Stimulated activated memory B cell treated with anti-CD40 and anti-IgM and Interleukin-4, amounts not matched to agents 10 μg/mL and 1 μg/mL and 100 μg/mL, for 72 hours (primary cell): ENCODE results near the gene CABLES1.
A peak's percentile ranks its signal among the peaks of the same experiment; 100 is the strongest.

Experiments
- ATAC-seq: fragments of 150-1000 bp; cut with Tn5 transposase; 2 replicates; pipeline ENCODE4 v1.10.0; 2021
- H3K27ac Mint-ChIP-seq: one replicate; pipeline ENCODE4 v1.8.0; 2022; ENCODE audit warnings: mild to moderate bottlenecking, mixed read lengths
- H3K27me3 Mint-ChIP-seq: one replicate; pipeline ENCODE4 v1.8.0; 2022; ENCODE audit warnings: mixed read lengths
- H3K36me3 Mint-ChIP-seq: one replicate; pipeline ENCODE4 v1.8.0; 2022; ENCODE audit warnings: mixed read lengths
- H3K4me1 Mint-ChIP-seq: one replicate; pipeline ENCODE4 v1.8.0; 2022; ENCODE audit warnings: mixed read lengths
- H3K4me3 Mint-ChIP-seq: one replicate; pipeline ENCODE4 v1.8.0; 2022; ENCODE audit warnings: mild to moderate bottlenecking, moderate library complexity, mixed read lengths
- H3K9me3 Mint-ChIP-seq: one replicate; pipeline ENCODE4 v1.8.0; 2022; ENCODE audit warnings: mixed read lengths

The CABLES1 gene

DNA sequence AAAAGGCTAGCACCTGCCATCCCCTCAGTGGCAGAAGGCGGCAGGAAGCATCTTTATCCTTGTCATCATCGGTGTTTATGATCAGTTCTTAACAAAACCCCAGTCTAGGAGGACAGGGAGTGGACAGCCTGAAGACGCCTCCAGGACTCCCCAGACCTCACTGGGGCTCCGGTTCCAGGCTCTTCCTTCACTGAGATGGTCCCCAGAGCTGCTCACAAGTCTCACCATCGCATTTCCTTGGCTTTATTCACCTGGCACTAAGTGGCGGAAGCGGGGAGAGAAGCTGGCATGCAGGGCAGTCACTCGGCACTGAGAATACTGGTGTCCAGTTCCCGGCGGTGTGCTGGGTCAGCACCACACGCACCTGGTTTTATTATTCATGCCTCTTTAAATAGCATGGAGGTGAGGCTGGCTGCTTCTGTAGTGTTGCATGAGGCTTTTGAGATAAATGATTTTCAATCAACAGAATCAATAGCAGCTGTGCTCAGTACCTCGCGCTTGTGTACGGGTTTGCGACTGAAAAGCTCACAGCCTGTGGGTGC lies 68.7 kb downstream of the CABLES1 start:
- H3K4me3 Mint-ChIP-seq, result no peak overlapping the region
- H3K36me3 Mint-ChIP-seq, result peaks cover 13% of the 10 kb centered on the region
- H3K27me3 Mint-ChIP-seq, result peaks cover 61% of the 10 kb centered on the region
- peaks cover 17% of the 10 kb centered on the region for H3K9me3 Mint-ChIP-seq
- no peak overlapping the region for H3K27ac Mint-ChIP-seq
- H3K4me1 Mint-ChIP-seq, result no peaks in the 10 kb centered on the region
- no peak for ATAC-seq

DNA sequence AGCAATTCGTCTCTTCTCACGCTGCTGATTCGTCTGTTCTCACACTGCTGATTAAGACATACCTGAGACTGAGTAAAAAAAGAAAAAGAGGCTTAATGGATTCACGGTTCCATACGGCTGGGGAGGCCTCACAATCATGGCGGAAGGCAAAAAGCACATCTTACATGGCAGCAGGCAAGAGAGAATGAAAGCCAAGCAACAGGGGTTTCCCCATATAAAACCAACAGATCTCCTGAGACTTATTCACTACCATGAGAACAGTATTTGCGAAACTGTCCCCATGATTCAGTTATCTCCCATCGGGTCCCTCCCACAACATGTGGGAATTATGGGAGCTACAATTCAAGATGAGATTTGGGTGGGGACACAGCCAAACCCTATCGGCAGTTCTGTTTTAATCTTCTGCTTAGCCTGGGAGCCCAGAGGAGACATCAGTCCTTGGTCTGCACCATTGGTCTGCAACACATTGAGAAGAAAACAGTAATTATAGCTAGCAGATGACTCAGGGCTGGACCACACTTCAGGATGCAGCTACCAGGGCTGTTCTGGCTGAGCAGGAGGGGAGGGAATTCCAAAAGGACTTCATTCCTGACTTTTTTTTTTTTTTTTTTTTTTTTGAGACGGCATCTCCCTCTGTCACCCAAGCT lies 69.4 kb downstream of the CABLES1 start:
- H3K27me3 Mint-ChIP-seq, result peaks cover 66% of the 10 kb centered on the region
- H3K27ac Mint-ChIP-seq, result no peak overlapping the region
- H3K36me3 Mint-ChIP-seq, result peaks cover 13% of the 10 kb centered on the region
- H3K4me3 Mint-ChIP-seq, result no peak overlapping the region
- no peaks in the 10 kb centered on the region for H3K4me1 Mint-ChIP-seq
- ATAC-seq, result no peak
- peaks cover 17% of the 10 kb centered on the region for H3K9me3 Mint-ChIP-seq

DNA sequence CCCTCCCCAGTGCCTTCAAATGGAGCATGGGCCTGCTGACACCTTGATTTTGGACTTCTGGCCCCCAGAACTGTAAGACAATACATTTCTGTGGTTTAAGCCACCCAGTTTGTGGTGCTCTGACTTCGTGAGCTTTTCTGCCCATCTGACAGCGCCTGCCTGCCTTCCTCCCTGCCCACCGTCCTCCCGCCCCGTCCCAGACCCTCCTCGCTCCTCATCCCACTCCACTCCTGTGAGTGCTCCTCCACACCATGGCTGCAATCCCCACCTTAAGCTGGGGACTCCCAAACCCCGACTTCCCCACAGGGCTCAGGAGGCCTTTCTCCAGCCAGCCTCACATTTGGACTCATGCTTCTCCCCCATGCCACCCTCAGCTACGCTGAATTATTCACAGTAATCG lies 70.7 kb downstream of the CABLES1 start:
- Mint-ChIP-seq H3K27me3 (peaks cover 66% of the 10 kb centered on the region), H3K27ac (no peak overlapping the region), H3K9me3 (peaks cover 17% of the 10 kb centered on the region), H3K4me3 (no peak overlapping the region), H3K36me3 (peaks cover 13% of the 10 kb centered on the region), H3K4me1 (no peaks in the 10 kb centered on the region)
- no peak for ATAC-seq

DNA sequence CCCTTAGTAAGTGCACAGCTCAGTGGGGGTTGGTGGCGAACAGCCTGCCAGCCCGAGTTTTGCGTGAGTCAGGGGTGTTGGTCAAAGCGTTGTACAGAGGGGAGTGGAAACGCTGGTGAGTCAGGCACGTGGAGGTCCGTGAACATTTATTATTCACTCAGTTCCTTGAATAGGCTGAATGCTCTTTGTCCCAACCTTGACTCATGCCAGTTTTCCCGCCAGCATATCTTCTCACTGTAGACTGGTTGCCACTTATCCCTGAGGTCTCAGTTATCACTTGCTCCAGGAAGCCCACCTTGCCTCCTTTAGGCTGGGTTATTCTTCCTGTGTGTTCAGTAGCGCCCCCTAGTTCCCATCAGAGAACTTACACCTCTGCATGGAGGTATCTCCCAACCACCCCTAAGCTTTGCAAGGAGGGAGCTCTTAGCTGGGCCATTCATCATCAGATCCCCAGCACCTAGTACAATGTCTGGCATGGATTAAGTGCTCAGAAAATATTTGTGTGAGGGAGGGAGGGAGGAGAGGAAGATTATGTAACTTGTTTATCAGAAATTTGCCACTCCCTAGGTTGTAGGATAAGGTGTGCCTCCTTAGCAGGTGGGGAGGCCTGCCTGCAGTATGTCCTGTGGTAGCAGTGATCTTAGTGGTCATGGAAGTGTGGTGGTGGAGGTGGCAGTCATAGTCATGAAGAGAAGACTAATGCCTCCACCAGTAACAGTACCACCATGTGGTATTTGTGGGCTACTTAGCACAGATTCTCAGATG lies 72.1 kb downstream of the CABLES1 start:
- Mint-ChIP-seq H3K9me3 (peaks cover 17% of the 10 kb centered on the region), H3K4me3 (no peak overlapping the region), H3K4me1 (no peaks in the 10 kb centered on the region), H3K27ac (no peak overlapping the region), H3K27me3 (peaks cover 54% of the 10 kb centered on the region), H3K36me3 (peaks cover 7% of the 10 kb centered on the region)
- ATAC-seq, result no peak

DNA sequence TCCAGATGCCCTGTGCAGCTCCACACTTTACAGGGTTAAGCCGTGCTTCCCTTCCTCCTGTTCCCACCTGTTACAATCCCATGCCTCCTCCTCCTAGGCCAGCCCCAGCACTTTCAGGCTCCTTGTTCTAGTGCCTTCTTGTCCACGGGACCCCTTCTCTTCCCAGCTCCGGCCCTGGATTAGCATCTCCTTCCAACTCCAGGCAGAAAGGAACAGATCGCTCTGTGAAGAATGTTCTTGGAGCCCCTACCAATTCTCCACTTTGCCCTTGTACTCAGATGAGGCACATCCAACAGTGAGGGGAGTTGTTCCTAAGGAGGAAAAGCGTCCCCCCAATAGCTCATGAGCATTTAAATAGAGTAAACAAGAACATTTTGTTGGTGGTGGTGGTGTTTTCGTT lies 72.7 kb downstream of the CABLES1 start:
- Mint-ChIP-seq H3K9me3 (peaks cover 17% of the 10 kb centered on the region), H3K27me3 (peaks cover 54% of the 10 kb centered on the region), H3K36me3 (peaks cover 7% of the 10 kb centered on the region), H3K4me3 (no peak overlapping the region), H3K4me1 (no peaks in the 10 kb centered on the region), H3K27ac (no peak overlapping the region)
- ATAC-seq, result no peak

DNA sequence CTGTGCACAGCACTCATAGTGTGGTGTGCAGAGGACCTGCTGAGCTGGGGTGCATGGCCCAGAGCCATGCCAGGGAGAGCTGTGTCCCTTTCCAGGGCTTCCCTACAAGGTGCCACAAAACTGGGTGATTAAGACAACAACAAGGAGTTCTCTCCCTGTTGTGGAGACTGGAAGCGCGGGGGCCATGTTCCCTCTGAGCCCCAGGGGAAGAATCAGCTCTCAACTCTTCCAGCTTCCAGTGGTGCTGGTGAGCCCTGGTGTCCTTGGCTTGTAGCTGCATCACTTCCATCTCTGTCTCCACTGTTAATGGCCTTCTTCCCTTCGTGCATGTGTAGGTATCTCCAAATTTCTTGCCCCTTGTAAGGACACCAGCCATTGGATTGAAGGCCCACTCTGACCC lies 73.3 kb downstream of the CABLES1 start:
- ATAC-seq, result no peak
- H3K9me3 Mint-ChIP-seq, result peaks cover 17% of the 10 kb centered on the region
- H3K4me3 Mint-ChIP-seq, result no peak overlapping the region
- no peak overlapping the region for H3K27ac Mint-ChIP-seq
- peaks cover 55% of the 10 kb centered on the region for H3K27me3 Mint-ChIP-seq
- H3K4me1 Mint-ChIP-seq, result no peaks in the 10 kb centered on the region
- H3K36me3 Mint-ChIP-seq, result peaks cover 7% of the 10 kb centered on the region

DNA sequence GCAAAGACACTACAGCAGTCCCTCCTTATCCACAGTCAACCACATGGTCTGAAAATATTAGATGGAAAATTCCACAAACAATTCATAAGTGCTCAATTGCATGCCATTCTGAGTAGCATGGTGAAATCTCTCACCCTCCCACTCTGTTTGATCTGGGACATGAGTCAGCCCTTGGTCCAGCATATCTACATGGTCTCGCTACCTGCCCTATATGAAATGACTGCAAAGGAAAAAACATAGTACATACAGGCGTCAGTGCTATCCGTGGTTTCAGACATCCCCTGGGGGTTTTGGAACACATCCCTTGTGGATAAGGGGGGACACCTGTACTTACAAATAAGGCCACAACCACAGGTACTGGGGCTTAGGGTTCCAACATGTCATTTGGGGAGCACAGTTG lies 73.7 kb downstream of the CABLES1 start:
- Mint-ChIP-seq H3K4me3 (no peak overlapping the region), H3K9me3 (peaks cover 17% of the 10 kb centered on the region), H3K27ac (no peak overlapping the region), H3K27me3 (peaks cover 55% of the 10 kb centered on the region), H3K4me1 (no peaks in the 10 kb centered on the region), H3K36me3 (peaks cover 7% of the 10 kb centered on the region)
- peak; percentile 46 for ATAC-seq

DNA sequence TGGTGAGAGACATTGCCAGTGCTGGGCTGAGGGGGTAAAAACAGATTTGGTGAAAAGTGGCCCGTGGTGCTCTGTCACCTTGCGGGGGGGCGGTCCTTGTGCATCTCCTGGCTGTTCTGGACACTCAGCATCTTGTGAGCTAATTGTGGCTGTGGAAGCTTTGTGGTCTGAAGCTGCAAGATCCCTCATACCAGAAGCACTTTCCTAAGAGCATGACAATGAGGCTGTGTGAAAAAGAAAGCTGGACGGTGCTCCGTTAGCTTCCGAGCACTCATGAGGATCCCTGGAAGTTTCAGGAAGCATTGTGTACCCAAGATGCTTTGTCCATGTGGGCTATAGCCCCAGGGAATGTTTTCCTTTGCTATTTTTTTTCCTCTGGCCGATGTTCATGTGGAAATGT lies 74.5 kb downstream of the CABLES1 start:
- Mint-ChIP-seq H3K27me3 (peaks cover 55% of the 10 kb centered on the region), H3K36me3 (peaks cover 10% of the 10 kb centered on the region), H3K27ac (no peak overlapping the region), H3K4me3 (no peak overlapping the region), H3K9me3 (peaks cover 12% of the 10 kb centered on the region), H3K4me1 (no peaks in the 10 kb centered on the region)
- no peak for ATAC-seq

DNA sequence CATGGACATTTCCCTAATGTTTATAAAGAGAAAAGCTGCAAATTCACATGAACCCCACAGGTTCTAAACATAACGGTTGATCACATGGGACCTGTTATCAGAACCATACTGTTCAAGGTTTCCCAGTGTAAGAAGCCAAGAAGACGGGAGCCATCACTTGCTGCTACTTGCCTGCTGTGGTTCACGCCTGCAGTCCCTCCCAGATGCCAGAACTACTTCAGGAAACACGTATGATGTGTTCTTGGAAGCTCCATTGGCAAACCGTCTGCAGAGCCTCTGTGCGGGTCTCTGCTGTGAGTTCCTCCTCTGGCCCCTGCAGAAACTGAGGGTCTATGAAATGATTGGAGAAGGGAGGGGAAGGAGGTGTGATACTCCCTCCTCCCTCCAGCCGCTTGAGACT lies 75.2 kb downstream of the CABLES1 start:
- no peak for ATAC-seq
- Mint-ChIP-seq H3K9me3 (peaks cover 11% of the 10 kb centered on the region), H3K4me3 (no peak overlapping the region), H3K27ac (no peak overlapping the region), H3K4me1 (no peaks in the 10 kb centered on the region), H3K36me3 (peaks cover 13% of the 10 kb centered on the region), H3K27me3 (peaks cover 55% of the 10 kb centered on the region)

DNA sequence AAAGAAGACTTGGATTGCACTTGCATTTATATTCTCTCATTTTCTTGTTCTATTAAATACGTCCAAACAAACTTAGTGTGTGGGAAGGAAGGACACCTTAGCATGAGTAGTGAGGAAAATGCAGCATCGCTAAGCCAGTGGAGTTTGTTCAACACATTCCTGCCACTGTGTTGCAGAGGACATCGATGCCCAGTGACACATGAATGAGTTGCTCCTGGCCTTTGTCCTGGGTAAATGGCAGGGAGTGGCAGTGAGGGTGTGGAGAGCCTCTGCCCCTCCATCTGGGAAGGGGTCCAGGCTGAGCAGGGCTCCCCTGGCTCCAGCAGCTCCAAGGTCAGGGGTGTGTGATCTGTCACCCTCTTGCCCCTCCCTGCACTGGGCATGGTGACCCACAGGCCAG lies 75.9 kb downstream of the CABLES1 start:
- peaks cover 10% of the 10 kb centered on the region for H3K9me3 Mint-ChIP-seq
- ATAC-seq, result no peak
- peaks cover 51% of the 10 kb centered on the region for H3K27me3 Mint-ChIP-seq
- no peaks in the 10 kb centered on the region for H3K4me1 Mint-ChIP-seq
- H3K4me3 Mint-ChIP-seq, result no peak overlapping the region
- H3K36me3 Mint-ChIP-seq, result peaks cover 13% of the 10 kb centered on the region
- no peak overlapping the region for H3K27ac Mint-ChIP-seq

DNA sequence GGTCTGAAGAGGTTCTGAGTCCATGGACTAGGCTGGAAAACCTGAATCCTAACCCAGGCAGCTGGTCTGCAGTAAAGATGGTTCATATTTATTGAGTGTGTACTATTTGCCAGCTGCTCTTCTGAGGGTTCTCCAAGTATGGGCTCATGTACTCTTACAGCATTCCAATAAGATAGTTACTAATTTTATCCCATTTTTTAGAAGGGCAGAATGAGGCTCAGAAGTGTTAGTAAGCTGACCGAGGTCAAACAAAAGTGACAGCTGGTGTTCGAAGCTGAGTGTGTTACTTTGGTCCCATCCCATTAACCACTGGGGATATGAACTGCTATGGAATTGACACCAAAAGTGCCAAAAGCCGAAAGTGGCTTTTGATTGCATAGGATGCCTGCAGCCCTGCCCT lies 76.9 kb downstream of the CABLES1 start:
- H3K27ac Mint-ChIP-seq, result no peak overlapping the region
- peaks cover 10% of the 10 kb centered on the region for H3K9me3 Mint-ChIP-seq
- no peak for ATAC-seq

DNA sequence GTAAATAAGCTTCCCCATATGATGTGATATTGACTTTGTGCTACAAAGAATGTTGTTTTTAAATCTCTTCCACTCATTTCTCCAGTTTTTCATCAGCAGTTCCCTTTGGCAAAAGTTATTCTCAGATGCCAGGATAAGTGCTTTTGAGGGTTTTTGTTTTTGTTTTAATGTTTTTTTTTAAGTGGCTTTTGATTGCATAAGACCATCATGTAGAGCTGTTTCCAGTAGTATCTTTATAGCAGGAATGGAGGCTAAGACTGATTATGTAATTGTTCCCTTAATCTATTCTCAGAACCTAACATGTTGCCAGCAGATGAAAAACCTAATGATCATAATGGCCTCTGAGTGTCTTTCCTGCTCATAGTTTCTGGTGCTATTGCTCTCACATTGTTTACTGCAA lies 77.9 kb downstream of the CABLES1 start:
- H3K4me3 Mint-ChIP-seq, result no peak overlapping the region
- peaks cover 9% of the 10 kb centered on the region for H3K36me3 Mint-ChIP-seq
- no peak overlapping the region for H3K27ac Mint-ChIP-seq
- H3K4me1 Mint-ChIP-seq, result no peaks in the 10 kb centered on the region
- ATAC-seq, result no peak
- peaks cover 37% of the 10 kb centered on the region for H3K27me3 Mint-ChIP-seq
- peaks cover 6% of the 10 kb centered on the region for H3K9me3 Mint-ChIP-seq

More for the DNA sequence above, 76.9 kb downstream of the CABLES1 start:
- Mint-ChIP-seq H3K4me3 (no peak overlapping the region), H3K36me3 (peaks cover 13% of the 10 kb centered on the region), H3K27me3 (peaks cover 44% of the 10 kb centered on the region), H3K4me1 (no peaks in the 10 kb centered on the region)

DNA sequence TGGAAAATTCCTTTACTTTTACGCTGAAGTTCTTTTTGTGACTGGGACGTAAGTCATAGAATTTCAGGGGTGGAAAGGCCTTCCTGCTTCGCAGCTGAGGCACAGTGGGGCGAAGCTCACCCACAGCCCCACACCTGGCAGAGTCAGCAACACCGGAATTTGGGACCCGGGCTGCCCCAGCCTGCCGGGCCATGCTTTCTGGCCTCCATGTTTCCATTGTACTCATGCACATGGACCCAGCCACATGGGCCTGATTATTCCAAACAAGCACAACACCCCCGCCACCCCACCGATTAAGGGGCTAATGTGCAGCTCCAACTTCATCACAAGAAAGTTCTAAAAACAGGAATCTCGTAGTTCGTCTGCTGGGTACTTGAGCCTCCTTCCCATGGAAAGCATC lies 82.5 kb downstream of the CABLES1 start:
- no peak for ATAC-seq

DNA sequence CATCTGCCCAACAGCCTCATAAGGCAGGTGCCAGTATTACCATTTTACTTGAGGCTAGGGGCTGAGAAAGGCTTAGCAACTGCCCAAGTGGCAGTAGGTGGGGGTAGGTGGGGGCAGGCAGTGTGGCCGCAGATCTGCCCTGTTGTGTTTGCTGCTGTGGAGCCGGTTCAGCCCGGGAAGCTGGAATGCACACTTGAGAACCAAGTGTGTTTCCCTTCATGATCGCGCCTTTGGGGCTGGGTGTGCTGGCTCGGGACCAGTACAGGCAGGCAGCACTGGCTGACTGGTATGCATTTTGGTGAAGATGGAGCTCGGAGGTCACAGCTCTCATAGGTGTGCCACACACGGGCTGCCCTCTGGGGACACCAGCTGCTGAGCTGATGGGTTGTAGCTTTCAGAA lies 85.1 kb downstream of the CABLES1 start:
- H3K4me3 Mint-ChIP-seq, result no peak overlapping the region
- H3K36me3 Mint-ChIP-seq, result peaks cover 5% of the 10 kb centered on the region
- peaks cover 15% of the 10 kb centered on the region for H3K4me1 Mint-ChIP-seq
- no peaks in the 10 kb centered on the region for H3K27me3 Mint-ChIP-seq
- ATAC-seq, result no peak
- no peaks in the 10 kb centered on the region for H3K9me3 Mint-ChIP-seq
- H3K27ac Mint-ChIP-seq, result peak overlapping the region; percentile 36

More for the DNA sequence above, 82.5 kb downstream of the CABLES1 start:
- H3K4me1 Mint-ChIP-seq, result no peaks in the 10 kb centered on the region
- H3K27me3 Mint-ChIP-seq, result peaks cover 9% of the 10 kb centered on the region
- no peak overlapping the region for H3K4me3 Mint-ChIP-seq
- no peak overlapping the region for H3K27ac Mint-ChIP-seq
- H3K36me3 Mint-ChIP-seq, result peaks cover 11% of the 10 kb centered on the region
- H3K9me3 Mint-ChIP-seq, result no peaks in the 10 kb centered on the region

DNA sequence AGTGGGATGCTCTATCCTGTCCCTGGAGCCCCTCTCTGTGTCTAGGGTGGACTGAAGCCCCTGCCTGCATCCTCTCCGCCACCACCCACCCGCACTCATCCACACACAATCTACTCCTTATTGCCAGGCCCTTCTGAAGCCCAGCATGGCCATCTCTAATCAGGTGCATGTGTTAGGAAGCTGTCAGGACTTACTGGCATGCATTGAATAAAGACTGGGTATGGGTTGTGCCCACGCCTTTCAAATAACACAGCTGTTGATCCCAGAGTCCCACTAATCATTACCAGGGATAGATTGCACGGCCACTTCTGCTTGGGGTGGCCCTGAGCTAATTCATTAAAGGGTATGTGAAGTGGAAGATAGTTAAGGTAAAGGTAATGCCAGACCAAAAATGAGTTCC lies 88.4 kb downstream of the CABLES1 start:
- Mint-ChIP-seq H3K9me3 (no peaks in the 10 kb centered on the region), H3K27me3 (no peaks in the 10 kb centered on the region), H3K4me3 (no peak overlapping the region), H3K36me3 (peaks cover 7% of the 10 kb centered on the region), H3K4me1 (peaks cover 47% of the 10 kb centered on the region), H3K27ac (no peak overlapping the region)
- ATAC-seq, result no peak

DNA sequence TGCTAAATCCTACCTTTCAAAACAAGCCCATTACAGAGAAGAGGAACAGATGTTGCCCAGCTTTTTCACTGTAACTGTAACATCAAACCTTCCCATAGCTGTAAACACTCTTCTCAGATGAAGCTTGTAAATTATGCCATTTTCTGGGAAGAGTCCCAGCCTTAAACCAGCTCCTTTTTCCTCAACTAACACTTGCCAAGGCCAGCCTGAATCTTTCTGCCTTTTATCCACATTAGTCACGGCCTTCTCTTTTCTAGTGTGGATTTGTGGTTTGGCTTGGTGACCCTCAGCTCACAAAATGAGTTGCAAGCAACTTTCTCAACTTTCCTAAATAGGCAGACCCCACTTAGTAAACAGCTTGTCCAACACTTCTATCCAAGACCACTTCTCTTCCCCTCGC lies 90.2 kb downstream of the CABLES1 start:
- ATAC-seq, result no peak
- Mint-ChIP-seq H3K36me3 (peaks cover 6% of the 10 kb centered on the region), H3K4me1 (peaks cover 60% of the 10 kb centered on the region), H3K4me3 (peak overlapping the region; percentile 3), H3K9me3 (no peaks in the 10 kb centered on the region), H3K27ac (peak overlapping the region; percentile 96), H3K27me3 (no peaks in the 10 kb centered on the region)
